Measurements from ENCODE around the gene DGCR6L.

Gene DGCR6L

GRCh38 chr22:20283674-20284066 lies 36.2 kb downstream of the DGCR6L start:
- TF ChIP-seq TEAD4 (IDR thresholded peaks at IDR 0.05) (no peak), NFIC (IDR thresholded peaks at IDR 0.05) (no peak), TAF1 (IDR thresholded peaks at IDR 0.05; ENCODE audit: low read depth) (no peak), ZBTB7A (IDR thresholded peaks at IDR 0.05; ENCODE audit: low read depth) (no peak), CEBPB (IDR thresholded peaks at IDR 0.05) (no peak), TCF12 (IDR thresholded peaks at IDR 0.05; ENCODE audit: low read depth) (no peak), CREB1 (IDR thresholded peaks at IDR 0.05; ENCODE audit: low read depth) (no peak), EP300 (IDR thresholded peaks at IDR 0.05; ENCODE audit: borderline replicate concordance) (no peak), MAX (IDR thresholded peaks at IDR 0.05) (no peak), REST (IDR thresholded peaks at IDR 0.05; ENCODE audit: low read depth) (no peak), USF1 (IDR thresholded peaks at IDR 0.05) (no peak), RAD21 (IDR thresholded peaks at IDR 0.05; ENCODE audit: low read depth) (no peak), EGR1 (IDR thresholded peaks at IDR 0.05) (no peak), FOXM1 (IDR thresholded peaks at IDR 0.05; ENCODE audit: borderline replicate concordance, low read depth) (no peak), YY1 (IDR thresholded peaks at IDR 0.05; ENCODE audit: low read depth) (no peak)

GRCh38 chr22:20282901-20283673 lies 36.8 kb downstream of the DGCR6L start:
- no peak for TF ChIP-seq TEAD4 (IDR thresholded peaks at IDR 0.05)
- no peak for TF ChIP-seq NFIC (IDR thresholded peaks at IDR 0.05)
- no peak for TF ChIP-seq ZBTB7A (IDR thresholded peaks at IDR 0.05; ENCODE audit: low read depth)
- no peak for TF ChIP-seq TAF1 (IDR thresholded peaks at IDR 0.05; ENCODE audit: low read depth)
- no peak for TF ChIP-seq MAX (IDR thresholded peaks at IDR 0.05)
- TF ChIP-seq CREB1 (IDR thresholded peaks at IDR 0.05; ENCODE audit: low read depth): no peak
- TF ChIP-seq RAD21 (IDR thresholded peaks at IDR 0.05; ENCODE audit: low read depth): no peak
- no peak for TF ChIP-seq EGR1 (IDR thresholded peaks at IDR 0.05)
- TF ChIP-seq TCF12 (IDR thresholded peaks at IDR 0.05; ENCODE audit: low read depth): no peak
- TF ChIP-seq REST (IDR thresholded peaks at IDR 0.05; ENCODE audit: low read depth): no peak
- TF ChIP-seq CEBPB (IDR thresholded peaks at IDR 0.05): no peak
- TF ChIP-seq YY1 (IDR thresholded peaks at IDR 0.05; ENCODE audit: low read depth): no peak
- TF ChIP-seq EP300 (IDR thresholded peaks at IDR 0.05; ENCODE audit: borderline replicate concordance): no peak
- no peak for TF ChIP-seq USF1 (IDR thresholded peaks at IDR 0.05)
- TF ChIP-seq FOXM1 (IDR thresholded peaks at IDR 0.05; ENCODE audit: borderline replicate concordance, low read depth): no peak

GRCh38 chr22:20281891-20282290 lies 38.0 kb downstream of the DGCR6L start:
- TF ChIP-seq MAX (IDR thresholded peaks at IDR 0.05) (no peak), YY1 (IDR thresholded peaks at IDR 0.05; ENCODE audit: low read depth) (no peak), EGR1 (IDR thresholded peaks at IDR 0.05) (no peak), EP300 (IDR thresholded peaks at IDR 0.05; ENCODE audit: borderline replicate concordance) (no peak), NFIC (IDR thresholded peaks at IDR 0.05) (no peak), FOXM1 (IDR thresholded peaks at IDR 0.05; ENCODE audit: borderline replicate concordance, low read depth) (no peak), CEBPB (IDR thresholded peaks at IDR 0.05) (no peak), TCF12 (IDR thresholded peaks at IDR 0.05; ENCODE audit: low read depth) (no peak), TEAD4 (IDR thresholded peaks at IDR 0.05) (no peak), REST (IDR thresholded peaks at IDR 0.05; ENCODE audit: low read depth) (no peak), USF1 (IDR thresholded peaks at IDR 0.05) (no peak), CREB1 (IDR thresholded peaks at IDR 0.05; ENCODE audit: low read depth) (no peak), TAF1 (IDR thresholded peaks at IDR 0.05; ENCODE audit: low read depth) (no peak), ZBTB7A (IDR thresholded peaks at IDR 0.05; ENCODE audit: low read depth) (no peak), RAD21 (IDR thresholded peaks at IDR 0.05; ENCODE audit: low read depth) (no peak)
